Sigmoid colon (tissue), 4 donors: Measurements from ENCODE around the gene C5.

ENCODE experiments used
- CTCF ChIP-seq, 4 experiments: fragments of 450-650 bp in 3 of 4; fragments of 200-600 bp in 1 of 4; IDR thresholded peaks; one replicate each; pipeline ENCODE4 v1.5.1; 2016 to 2019; ENCODE audit warnings: antibody characterized with exemption in 4 of 4, mild to moderate bottlenecking in 3 of 4, moderate library complexity in 2 of 4
- EP300 ChIP-seq, 4 donors: sonication (generic); formaldehyde crosslinking; IDR thresholded peaks; one replicate each; pipeline ENCODE4 v1.6.1; 2017; ENCODE audit warnings: antibody characterized with exemption in 4 of 4
- POLR2A ChIP-seq, 2 donors: fragments of 450-650 bp; IDR thresholded peaks; one replicate each; pipeline ENCODE4 v1.6.1; 2016; ENCODE audit warnings: antibody characterized with exemption in 2 of 2, mild to moderate bottlenecking in 2 of 2, moderate library complexity in 2 of 2
- POLR2AphosphoS5 ChIP-seq, 4 donors: sonication (generic); formaldehyde crosslinking; IDR thresholded peaks; one replicate each; pipeline ENCODE4 v1.6.1; 2017; ENCODE audit warnings: antibody characterized with exemption in 4 of 4

- TF ChIP-seq EP300 (IDR thresholded peaks at IDR 0.05), result peak in 2 of 4 donors; percentile 27 to 80
- no peak for TF ChIP-seq POLR2A (IDR thresholded peaks at IDR 0.05)
- TF ChIP-seq CTCF (IDR thresholded peaks at IDR 0.05), result no peak
- peak; percentile 45 to 86 (median 74) for TF ChIP-seq POLR2AphosphoS5 (IDR thresholded peaks at IDR 0.05)
Measured at GRCh38 chr9:120916588-120916987, 133.5 kb downstream of the C5 start.
